ENCODE results near the gene SH3RF1.

Gene SH3RF1

DNA sequence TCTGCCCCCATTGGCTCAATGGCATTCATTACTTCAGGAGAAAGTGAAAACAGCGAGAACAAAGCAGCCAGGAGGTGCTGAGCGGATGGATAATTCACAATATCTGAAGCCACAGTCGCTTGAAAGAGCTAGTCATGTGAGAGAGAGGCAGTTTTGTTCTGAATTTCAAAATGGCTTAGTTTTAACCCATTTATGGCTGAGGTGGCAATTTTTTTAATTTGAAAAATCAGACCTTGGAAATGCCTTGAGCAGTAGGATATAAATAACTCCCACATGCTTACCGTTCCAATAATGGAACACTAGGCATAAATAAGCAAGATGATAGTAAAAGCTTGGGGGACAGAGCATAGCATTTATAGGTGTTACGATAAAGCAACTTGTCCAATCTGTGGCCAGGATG lies 203.8 kb downstream of the SH3RF1 start:
- DNase-seq (ENCODE audit: insufficient read length, low spot score) (no peak), FAIRE-seq (no peak)
- TF ChIP-seq, protein P1, sequence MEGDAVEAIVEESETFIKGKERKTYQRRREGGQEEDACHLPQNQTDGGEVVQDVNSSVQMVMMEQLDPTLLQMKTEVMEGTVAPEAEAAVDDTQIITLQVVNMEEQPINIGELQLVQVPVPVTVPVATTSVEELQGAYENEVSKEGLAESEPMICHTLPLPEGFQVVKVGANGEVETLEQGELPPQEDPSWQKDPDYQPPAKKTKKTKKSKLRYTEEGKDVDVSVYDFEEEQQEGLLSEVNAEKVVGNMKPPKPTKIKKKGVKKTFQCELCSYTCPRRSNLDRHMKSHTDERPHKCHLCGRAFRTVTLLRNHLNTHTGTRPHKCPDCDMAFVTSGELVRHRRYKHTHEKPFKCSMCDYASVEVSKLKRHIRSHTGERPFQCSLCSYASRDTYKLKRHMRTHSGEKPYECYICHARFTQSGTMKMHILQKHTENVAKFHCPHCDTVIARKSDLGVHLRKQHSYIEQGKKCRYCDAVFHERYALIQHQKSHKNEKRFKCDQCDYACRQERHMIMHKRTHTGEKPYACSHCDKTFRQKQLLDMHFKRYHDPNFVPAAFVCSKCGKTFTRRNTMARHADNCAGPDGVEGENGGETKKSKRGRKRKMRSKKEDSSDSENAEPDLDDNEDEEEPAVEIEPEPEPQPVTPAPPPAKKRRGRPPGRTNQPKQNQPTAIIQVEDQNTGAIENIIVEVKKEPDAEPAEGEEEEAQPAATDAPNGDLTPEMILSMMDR (IDR thresholded peaks at IDR 0.05; ENCODE audit: insufficient read depth, missing control alignments) = no peak

DNA sequence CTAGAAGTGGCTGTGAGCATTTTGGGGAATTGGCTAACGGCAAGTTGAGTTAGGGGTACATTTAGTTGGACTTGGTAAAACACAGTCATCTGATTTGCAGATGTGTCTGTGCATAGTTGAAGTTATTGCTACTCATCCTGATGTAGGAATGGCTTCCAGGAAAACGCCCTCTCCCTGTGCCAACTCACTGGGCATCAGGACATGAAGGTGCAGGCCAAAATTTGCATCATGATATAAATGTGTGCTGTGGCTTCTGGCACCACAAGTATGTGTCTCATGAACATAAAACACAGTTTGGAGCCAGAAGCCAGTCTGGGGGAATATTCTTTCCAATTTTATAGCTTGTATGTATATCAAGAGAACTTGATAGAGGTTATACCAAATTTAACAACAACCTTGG lies 206.5 kb downstream of the SH3RF1 start:
- no peak for FAIRE-seq
- DNase-seq (ENCODE audit: insufficient read length, low spot score) = no peak
- TF ChIP-seq, protein P1 (IDR thresholded peaks at IDR 0.05; ENCODE audit: insufficient read depth, missing control alignments) = no peak

DNA sequence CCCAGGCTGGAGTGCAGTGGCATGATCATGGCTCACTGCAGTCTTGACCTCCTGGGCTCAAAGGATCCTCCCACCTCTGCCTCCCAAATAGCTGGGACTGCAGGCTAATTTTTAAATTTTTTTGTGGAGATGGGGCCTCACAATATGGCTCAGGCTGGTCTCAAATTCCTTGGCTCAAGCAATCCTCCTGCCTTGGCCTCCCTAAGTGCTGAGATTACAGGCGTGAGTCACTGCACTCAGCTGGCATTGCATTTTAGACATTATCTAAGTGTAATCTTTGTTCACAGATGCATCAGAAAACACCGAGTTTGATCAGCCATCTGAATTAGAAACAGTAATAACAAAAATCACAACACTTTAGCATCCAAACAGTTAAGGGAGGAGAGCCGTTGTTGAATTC lies 207.3 kb downstream of the SH3RF1 start:
- TF ChIP-seq, protein P1 (IDR thresholded peaks at IDR 0.05; ENCODE audit: insufficient read depth, missing control alignments) = no peak
- no peak for FAIRE-seq

DNA sequence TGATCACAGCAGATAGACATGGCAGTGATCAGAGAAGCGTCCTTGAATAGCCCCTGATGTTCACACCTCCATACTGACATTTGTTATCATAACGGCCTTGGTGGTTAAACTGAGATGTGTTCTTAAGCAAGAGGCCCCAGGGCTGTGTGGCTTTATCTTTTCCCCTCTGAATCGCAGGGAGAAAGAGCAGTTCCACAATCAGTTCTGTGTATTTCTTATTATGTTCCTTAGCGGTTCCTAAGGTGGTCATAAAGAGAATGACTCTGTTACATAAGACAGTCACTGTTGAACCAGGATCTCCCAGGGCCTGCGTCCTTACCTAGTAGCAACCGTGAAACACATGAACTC lies 207.9 kb downstream of the SH3RF1 start:
- FAIRE-seq (no peak), DNase-seq (ENCODE audit: insufficient read length, low spot score) (no peak)
- TF ChIP-seq, protein P1 (IDR thresholded peaks at IDR 0.05; ENCODE audit: insufficient read depth, missing control alignments) = no peak

More for the DNA sequence above, 207.3 kb downstream of the SH3RF1 start:
- no peak for DNase-seq (ENCODE audit: insufficient read length, low spot score)

DNA sequence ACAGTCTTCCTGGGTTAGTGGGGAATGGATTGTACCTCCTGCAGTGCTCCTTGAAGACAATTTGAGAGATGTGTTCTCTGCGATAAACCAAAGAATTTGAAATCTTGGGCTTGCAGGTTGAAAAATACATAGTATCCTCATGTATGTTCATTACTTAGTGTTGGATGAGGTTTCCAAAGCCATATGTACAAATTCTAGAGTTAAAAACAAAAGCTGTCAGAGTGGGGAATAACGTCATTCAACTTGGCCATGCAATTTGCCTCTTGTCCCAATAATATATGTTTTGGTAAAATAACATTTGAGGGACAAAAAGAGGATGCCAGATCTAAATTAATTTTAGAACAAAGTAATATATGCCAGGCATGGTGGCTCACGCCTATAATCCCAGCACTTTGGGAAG lies 209.4 kb downstream of the SH3RF1 start:
- TF ChIP-seq, protein P1 (IDR thresholded peaks at IDR 0.05; ENCODE audit: insufficient read depth, missing control alignments) = no peak
- DNase-seq (ENCODE audit: insufficient read length, low spot score) = no peak
- FAIRE-seq = no peak

DNA sequence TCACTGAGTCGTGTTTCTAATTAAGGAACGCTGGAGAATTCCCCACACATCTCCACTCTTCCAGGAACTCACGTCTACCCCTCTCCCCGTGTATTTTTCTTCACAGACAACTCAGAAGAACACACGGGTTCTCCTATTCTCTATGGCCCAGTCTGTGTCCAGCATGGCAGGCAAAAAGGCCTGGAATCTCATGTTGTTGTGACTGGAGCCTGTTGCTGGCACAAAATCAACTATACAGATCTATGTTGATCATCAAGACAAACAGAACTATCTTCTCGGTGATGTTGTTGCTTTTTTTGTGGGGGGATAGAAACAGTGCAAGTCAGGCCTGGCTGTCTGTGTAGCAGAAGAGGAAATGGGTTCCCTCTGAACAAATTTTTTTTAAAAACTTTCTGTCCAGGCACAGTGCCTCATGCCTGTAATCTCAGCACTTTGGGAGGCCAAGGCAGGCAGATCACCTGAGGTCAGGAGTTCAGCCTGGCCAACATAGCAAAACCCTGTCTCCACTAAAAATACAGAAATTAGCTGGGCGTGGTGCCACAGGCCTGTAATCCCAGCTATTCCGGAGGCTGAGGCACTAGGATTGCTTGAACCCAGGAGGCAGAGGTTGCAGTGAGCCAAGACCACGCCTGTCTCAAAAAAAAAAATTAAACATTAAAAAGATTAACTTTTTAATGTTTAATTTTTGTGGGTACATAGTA lies 210.2 kb downstream of the SH3RF1 start:
- DNase-seq (ENCODE audit: insufficient read length, low spot score) (no peak), FAIRE-seq (no peak)
- TF ChIP-seq, protein P1 (IDR thresholded peaks at IDR 0.05; ENCODE audit: insufficient read depth, missing control alignments) = no peak

DNA sequence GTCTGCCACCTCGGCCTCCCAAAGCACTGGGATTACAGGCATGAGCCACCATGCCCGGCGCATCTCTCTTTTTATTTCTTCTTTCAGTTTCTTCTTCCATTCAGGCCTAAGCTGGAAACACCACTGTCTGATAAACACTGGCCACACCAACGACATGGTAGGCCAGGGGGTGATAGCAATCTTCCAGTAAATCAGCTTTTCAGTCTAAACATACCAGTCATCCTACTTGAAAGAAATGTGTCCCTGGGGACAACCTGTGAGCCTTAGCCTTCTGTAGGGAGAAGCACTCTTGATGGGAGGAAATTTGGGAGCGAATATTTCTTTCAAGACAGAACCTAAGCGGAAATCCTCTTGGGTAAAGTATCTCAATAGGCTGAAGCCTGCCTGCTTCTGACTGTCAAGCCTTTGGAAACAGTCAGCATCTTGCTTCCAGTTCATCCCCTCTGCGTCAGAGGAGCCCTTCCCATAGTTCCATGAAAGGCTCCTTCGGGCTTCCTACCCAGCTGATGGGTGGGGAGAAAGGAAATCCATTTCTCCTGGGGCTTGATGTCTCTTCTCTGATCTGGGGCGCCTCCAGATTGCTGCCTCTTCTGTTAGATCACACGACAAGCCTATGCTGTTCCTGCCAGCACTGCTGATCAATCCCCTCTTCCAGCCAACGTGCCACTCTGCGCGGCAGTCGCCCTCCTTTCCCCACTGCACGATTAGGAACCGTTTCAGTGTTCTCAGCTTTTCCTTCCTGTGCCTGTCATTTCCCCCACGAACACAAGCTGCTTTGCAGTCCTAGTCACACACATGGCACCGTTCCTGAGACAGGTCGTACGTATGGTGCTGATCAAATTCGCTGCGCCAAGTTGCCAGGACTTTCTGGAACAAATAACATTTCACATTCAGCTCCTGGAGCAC lies 211.2 kb downstream of the SH3RF1 start:
- FAIRE-seq = no peak
- DNase-seq (ENCODE audit: insufficient read length, low spot score) = no peak
- TF ChIP-seq, protein P1 (IDR thresholded peaks at IDR 0.05; ENCODE audit: insufficient read depth, missing control alignments) = no peak
